Left cardiac atrium (tissue), 4 donors: ENCODE results near the gene CDH16. TPM values are rescaled to one million over a fixed set of nuclear protein-coding genes. Genes with fewer than 3 reads are reported as not detected.

ENCODE experiments used
- ATAC-seq, 2 donors: fragments of 200-7000 bp; cut with Tn5 transposase; one replicate each; pipeline ENCODE4 v1.9.1; 2020; ENCODE audit warnings: mild to moderate bottlenecking in 2 of 2, moderate library complexity in 2 of 2
- DNase-seq: peaks from one replicate; pipeline ENCODE4 v3.0.0-alpha.2; 2020
- intact Hi-C, 2 donors: fragments of 100-400 bp; cut with DNase I; formaldehyde crosslinking; loops; one replicate each; pipeline versions ENCODE4 v1.14.1 to v1.15.1; 2022 to 2023
- total RNA-seq, 2 donors: library from RNA; stranded (reverse); fragmentation: NEBNext Ultra II Directional; extraction: Animal tissue kit (Norgen Biotek cat#: 25700); gene quantifications; one replicate each; pipeline ENCODE4 v1.2.1, GENCODE V29; 2021
- donor health status: DM: no; HTN: yes; CAD: no.
- donor health status: DM: no; HTN: yes; CAD: no; lungs with severe emphysema.
- donor health status: DM: yes; HTN: yes; CAD: no.
- donor health status: Dilated cardiomyopathy.

The CDH16 gene
- total RNA-seq, 2 donors from 2014 or later, result 0.39 to 0.47 TPM

DNA sequence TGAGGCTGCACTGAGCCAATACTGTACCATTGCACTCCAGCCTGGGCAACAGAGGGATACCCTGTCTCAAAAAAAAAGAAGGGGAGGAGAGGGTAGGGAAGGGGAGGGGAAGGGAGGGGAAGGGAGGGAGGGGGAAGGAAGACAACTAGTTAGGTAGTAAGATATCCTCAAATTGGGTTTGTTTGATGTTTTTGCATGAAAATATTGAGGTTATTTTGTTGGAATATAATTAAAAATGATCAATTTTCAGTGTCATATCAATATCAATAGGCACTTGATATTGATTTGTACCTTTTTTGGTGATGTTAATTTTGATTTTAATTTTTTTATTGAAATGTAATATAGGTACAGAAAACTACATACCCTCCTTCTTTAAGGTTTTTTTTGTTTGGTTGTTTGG, 55.0 kb downstream of the CDH16 start:
- DNase-seq (no peak), ATAC-seq (no peak)
- intact Hi-C loops, result no loop called here

DNA sequence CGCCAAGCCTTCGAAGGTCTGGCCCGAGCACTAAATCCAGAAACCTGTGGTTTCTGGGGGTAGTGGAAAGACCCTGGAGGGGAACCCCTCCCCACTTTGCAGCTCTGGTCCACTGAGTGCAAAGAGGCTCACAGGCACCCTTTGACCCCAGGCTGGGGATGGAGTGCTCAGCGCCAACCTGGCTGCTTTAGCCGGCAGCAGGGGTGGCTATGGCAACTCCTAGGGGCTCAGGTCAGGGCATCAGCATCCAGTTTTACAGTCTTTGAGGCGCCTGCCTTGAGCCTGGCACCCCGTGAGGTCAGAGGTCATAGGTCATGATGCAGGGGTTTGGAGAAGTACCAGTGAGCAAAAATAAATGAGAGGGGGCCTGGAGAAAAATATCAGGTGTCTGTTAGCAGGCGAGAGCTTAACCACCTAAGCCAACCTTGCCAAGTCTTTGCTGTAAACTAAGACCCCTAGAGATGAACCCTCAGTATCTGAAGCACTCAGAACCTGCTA, 56.6 kb downstream of the CDH16 start:
- intact Hi-C loops, result no loop called here
- ATAC-seq, result no peak
- no peak for DNase-seq

DNA sequence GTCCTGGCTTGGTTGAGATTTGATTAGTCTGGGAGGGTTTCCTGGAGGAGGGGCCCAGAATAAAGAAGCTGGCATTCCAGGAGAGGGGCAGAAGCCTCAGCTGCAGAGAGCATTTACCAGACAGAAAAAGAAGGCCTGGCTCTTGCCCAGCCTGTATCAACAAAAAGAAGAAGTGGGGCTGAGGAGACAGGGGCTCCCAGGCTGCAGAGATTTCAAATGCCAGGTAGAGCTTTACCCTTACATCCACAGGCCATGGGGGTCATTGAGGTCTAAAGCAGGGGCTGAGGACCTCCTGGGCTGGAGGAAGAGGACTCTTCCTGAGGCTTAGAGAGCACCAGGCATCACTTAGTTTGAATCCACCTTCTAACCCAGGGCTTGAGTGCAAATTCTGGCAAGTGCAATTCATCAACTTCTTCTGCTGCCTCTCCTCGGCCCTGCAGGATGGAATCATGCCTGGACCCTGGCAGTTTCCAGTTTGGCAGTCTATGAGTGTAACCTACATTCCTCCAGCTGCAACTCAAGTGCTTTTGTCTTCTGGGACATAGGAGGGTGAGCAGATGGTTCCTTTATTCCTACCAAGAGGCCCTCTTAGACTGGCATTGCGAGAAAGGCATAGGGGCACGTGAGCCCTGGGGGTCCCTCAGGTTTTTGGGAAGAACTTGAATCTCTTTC, 59.2 kb downstream of the CDH16 start:
- intact Hi-C loops, result no loop called here
- DNase-seq (no peak), ATAC-seq (peak in 1 of 2 donors; percentile 14)

DNA sequence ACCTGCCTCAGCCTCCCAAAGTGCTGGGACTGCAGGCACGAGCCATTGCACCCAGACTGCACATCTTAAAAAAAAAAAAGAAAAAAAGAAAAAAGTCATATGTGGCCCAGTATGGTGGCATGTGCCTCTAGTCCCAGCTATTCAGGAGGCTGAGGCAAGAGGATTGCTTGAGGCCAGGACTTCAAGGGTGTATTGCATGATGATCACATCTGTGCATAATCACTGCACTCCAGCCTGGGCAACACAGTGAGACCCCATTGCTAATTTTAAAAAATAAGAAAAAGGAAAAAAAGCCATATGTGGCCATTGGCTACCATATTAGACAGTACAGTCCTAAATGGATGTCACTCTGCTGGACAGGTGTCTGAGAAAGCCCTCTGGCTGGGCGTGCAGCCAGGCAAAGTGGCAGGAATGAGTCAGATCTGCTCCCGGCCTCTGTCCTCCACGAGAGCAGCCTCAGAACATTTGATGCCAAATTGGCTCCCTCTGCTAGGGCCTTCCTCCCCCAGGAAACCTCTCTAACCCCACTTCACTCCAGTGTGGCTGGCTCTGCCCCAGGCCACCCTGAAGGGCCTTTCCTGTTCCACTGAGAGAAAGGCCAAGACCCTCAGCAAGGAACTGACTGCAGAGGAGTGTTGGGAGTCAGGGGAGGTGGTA, 59.8 kb downstream of the CDH16 start:
- ATAC-seq (peak; percentile 93 to 96), DNase-seq (peak; percentile 80)
- intact Hi-C loops, result no loop called here

Other genes with a start within 250 kb of the CDH16 start
- 10 to 100 TPM; 14.4 to 15.1 TPM for gene CMTM4, start 222.1 kb downstream of the CDH16 start, total RNA-seq
- gene DYNC1LI2, start 167.3 kb downstream of the CDH16 start, total RNA-seq, result 10 to 100 TPM; 81.6 to 90.6 TPM
- gene TERB1, start 117.3 kb downstream of the CDH16 start, total RNA-seq, result not detected
- 10 to 100 TPM; 32.6 to 35.4 TPM for gene NAE1, start 87.9 kb downstream of the CDH16 start, total RNA-seq
- gene CA7, start 74.5 kb downstream of the CDH16 start, total RNA-seq, result not detected
- gene PDP2, start 38.4 kb downstream of the CDH16 start, total RNA-seq, result 1 to 10 TPM; 6.8 to 8.1 TPM
- gene RRAD, start 6.7 kb upstream of the CDH16 start, total RNA-seq, result 100 to 1,000 TPM in 1 of 2 donors, 10 to 100 TPM in 1; 58.3 to 325 TPM
- 100 to 1,000 TPM in 1 of 2 donors, 10 to 100 TPM in 1; 92.7 to 120 TPM for gene CIAO2B, start 15.5 kb upstream of the CDH16 start, total RNA-seq
- gene CES2, start 16.6 kb upstream of the CDH16 start, total RNA-seq, result 10 to 100 TPM; 27.6 to 48.0 TPM
- gene CES3, start 42.4 kb upstream of the CDH16 start, total RNA-seq, result 1 to 10 TPM in 1 of 2 donors, under 1 TPM in 1; 0.63 to 1.4 TPM
- gene CES4A, start 69.7 kb upstream of the CDH16 start, total RNA-seq, result 1 to 10 TPM; 5.2 to 8.5 TPM
- gene CBFB, start 110.3 kb upstream of the CDH16 start, total RNA-seq, result 10 to 100 TPM; 29.2 to 34.6 TPM
- 10 to 100 TPM; 11.0 to 11.8 TPM for gene PHAF1, start 191.1 kb upstream of the CDH16 start, total RNA-seq
- 10 to 100 TPM; 11.3 to 15.1 TPM for gene B3GNT9, start 232.1 kb upstream of the CDH16 start, total RNA-seq
- 10 to 100 TPM; 10.6 to 11.1 TPM for gene TRADD, start 241.0 kb upstream of the CDH16 start, total RNA-seq
- gene FBXL8, start 241.1 kb upstream of the CDH16 start, total RNA-seq, result 1 to 10 TPM; 8.0 to 8.5 TPM
- 10 to 100 TPM; 24.3 to 48.1 TPM for gene HSF4, start 245.9 kb upstream of the CDH16 start, total RNA-seq